Astrocyte (in vitro differentiated cells and primary cell): ENCODE measurements around the gene ARHGAP19.

ENCODE experiments used
- EZH2 ChIP-seq: IDR thresholded peaks from 2 replicates; pipeline ENCODE4 v1.6.1; 2012; ENCODE audit warnings: mild to moderate bottlenecking, low read length, inconsistent platforms; ENCODE audit not compliant: insufficient read depth
- TF ChIP-seq, protein P1 (sequence below): IDR thresholded peaks from 2 replicates; pipeline ENCODE4 v1.5.1; 2011; ENCODE audit warnings: low read depth, mild to moderate bottlenecking, inconsistent platforms, low read length, moderate library complexity; ENCODE audit not compliant: insufficient read depth

DNA sequence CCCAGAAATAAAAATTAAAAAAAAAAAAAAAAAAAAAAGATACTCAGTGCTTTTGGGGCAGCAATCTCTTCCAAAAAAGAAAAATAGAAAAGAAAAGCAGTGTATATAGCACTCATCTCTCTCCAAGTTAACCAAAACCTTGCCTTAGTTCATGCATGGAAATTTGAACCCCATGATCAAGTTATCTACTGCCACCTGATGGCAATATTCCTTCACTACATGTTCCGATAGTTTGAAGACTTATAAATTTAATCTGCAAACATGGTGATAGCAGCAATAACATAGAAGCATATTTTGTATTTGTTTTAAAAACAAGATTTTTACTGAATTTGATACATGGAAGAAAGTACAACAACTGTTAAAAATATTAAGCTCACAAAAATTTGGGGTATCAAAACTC is 58.0 kb downstream of the ARHGAP19 start:
- TF ChIP-seq, protein P1, sequence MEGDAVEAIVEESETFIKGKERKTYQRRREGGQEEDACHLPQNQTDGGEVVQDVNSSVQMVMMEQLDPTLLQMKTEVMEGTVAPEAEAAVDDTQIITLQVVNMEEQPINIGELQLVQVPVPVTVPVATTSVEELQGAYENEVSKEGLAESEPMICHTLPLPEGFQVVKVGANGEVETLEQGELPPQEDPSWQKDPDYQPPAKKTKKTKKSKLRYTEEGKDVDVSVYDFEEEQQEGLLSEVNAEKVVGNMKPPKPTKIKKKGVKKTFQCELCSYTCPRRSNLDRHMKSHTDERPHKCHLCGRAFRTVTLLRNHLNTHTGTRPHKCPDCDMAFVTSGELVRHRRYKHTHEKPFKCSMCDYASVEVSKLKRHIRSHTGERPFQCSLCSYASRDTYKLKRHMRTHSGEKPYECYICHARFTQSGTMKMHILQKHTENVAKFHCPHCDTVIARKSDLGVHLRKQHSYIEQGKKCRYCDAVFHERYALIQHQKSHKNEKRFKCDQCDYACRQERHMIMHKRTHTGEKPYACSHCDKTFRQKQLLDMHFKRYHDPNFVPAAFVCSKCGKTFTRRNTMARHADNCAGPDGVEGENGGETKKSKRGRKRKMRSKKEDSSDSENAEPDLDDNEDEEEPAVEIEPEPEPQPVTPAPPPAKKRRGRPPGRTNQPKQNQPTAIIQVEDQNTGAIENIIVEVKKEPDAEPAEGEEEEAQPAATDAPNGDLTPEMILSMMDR, result peak; percentile 67
- TF ChIP-seq EZH2, result no peak
